Activated T-helper 17 cell treated with anti-CD3 and anti-CD28 coated beads, Interleukin-2, amount 50 U/mL, for 72 hours (primary cell): ENCODE measurements around the gene DCAKD. TPM values are rescaled to one million over a fixed set of nuclear protein-coding genes. Genes with fewer than 3 reads are reported as not detected.

Experiments used
- ATAC-seq: fragments of 150-1000 bp; cut with Tn5 transposase; replicated peaks from 2 replicates; pipeline ENCODE4 v1.10.0; 2021; ENCODE audit warnings: mild to moderate bottlenecking, moderate library complexity
- H3K27ac Mint-ChIP-seq: one replicate; pipeline ENCODE4 v1.8.0; 2022; ENCODE audit warnings: mixed read lengths
- H3K27me3 Mint-ChIP-seq: one replicate; pipeline ENCODE4 v1.8.0; 2022; ENCODE audit warnings: mixed read lengths
- H3K36me3 Mint-ChIP-seq: one replicate; pipeline ENCODE4 v1.8.0; 2022; ENCODE audit warnings: low read depth, mild to moderate bottlenecking, mixed read lengths
- H3K4me1 Mint-ChIP-seq: one replicate; pipeline ENCODE4 v1.8.0; 2022; ENCODE audit warnings: mixed read lengths
- H3K4me3 Mint-ChIP-seq: one replicate; pipeline ENCODE4 v1.8.0; 2022; ENCODE audit warnings: mild to moderate bottlenecking, mixed read lengths
- H3K9me3 Mint-ChIP-seq: one replicate; pipeline ENCODE4 v1.8.0; 2022; ENCODE audit warnings: mixed read lengths
- total RNA-seq, 2 donors: library from RNA; stranded (reverse); gene quantifications; one replicate each; pipeline ENCODE4 v1.2.3, GENCODE V29; 2022

The DCAKD gene
- total RNA-seq, 2 donors from 2014 or later, result 36.5 to 36.6 TPM

DNA sequence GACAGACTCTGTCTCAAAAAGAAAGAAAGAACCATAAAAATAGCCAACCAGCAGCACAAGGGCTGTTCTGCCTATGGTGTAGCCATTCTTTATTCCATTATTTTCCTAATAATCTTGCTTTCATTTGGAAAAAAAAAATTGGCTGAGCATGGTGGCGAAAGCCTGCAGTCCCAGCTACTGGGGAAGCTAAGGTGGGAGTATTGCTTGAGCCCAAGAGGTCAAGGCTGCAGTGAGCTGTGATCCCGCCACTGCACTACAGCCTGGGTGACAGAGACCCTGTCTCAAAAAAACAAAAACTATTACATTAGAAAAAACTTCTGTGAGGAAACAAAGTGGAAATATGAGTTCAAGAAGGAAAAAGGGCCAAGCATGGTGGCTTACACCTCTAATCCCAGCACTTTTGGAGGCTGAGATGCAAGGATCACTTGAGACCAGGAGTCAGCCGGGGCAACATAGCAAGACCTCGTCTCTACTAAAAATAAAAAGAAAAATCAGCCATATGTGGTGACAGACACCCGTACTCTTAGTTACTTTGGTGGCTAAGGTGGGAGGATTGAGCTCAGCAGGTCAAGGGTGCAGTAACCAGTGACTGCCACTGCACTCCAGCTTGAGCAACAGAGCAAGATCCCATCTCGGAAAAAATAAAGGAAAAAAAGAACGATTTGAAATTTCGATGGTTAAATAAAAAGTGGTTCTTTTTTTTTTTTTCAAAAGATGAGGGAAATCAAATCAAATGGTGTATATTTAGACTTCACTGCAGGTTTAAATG is 2.5 kb downstream of the DCAKD start:
- ATAC-seq, result no peak
- Mint-ChIP-seq H3K4me3 (peak overlapping the region; percentile 86), H3K4me1 (peaks cover 8% of the 10 kb centered on the region), H3K27ac (no peak overlapping the region), H3K27me3 (no peaks in the 10 kb centered on the region), H3K9me3 (no peaks in the 10 kb centered on the region), H3K36me3 (peaks cover 31% of the 10 kb centered on the region)

DNA sequence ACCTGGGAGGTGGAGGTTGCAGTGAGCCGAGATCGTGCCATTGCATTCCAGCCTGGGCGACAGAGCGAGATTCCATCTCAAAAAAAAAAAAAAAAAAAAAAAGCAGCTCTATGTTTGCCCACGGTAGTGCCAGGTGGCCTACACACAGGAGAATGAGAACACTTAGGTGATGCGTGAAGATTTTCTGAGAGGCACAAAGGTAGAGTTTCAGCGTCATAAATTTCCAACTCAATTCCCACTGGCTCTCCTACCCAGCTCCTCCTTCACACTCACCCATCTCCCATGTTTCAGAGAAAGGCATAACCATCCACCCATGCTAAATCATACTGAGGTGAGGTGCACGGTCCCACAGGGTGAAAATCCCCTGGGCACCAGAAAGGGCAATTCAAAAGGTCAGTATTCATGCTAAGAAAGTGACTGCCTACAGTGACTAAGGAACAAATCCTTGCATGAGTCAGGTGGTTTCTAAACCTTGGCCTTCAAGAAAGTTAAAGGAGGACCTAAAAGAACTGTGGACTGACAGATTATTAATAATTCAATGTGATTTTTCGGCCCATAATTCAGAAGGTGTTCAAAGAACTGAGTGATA is 4.8 kb downstream of the DCAKD start:
- peak overlapping the region; percentile 19 for H3K4me3 Mint-ChIP-seq
- H3K4me1 Mint-ChIP-seq, result peaks cover 18% of the 10 kb centered on the region
- peak; percentile 39 for ATAC-seq
- H3K9me3 Mint-ChIP-seq, result no peaks in the 10 kb centered on the region
- no peaks in the 10 kb centered on the region for H3K27me3 Mint-ChIP-seq
- H3K27ac Mint-ChIP-seq, result peak overlapping the region; percentile 43
- H3K36me3 Mint-ChIP-seq, result peaks cover 37% of the 10 kb centered on the region

DNA sequence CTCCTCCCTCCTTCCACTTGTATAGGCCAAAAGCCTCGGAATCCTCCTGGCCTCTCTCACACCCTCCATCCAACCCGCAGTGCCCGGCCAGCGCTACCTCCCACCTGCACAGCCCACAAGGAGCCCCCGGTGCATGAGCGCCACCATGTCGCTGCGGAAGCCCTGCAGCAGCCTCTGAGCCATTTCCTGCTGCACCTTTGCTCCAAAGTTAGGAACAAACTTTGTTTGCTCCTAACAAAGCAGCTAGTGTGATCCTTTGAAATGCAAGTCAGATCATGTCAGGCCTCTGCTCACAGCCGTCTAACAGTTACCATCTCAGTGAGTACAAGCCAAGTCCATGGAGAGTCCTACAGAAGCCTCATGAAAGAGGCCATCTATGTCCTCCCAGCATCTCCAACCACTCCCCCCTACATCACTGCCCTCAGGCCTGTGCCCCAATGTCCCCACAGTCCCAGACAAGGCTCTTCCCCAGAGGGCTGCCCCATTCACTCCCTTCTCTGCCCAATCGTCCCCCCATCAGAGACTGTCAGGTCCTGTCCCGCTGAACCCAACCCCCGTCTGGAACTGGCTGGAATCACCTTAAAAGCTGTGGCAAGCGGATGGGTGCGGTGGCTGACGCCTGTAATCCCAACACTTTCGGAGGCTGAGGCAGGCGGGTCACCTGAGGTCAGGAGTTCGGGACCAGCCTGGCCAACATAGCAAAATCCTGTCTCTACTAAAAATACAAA is 7.5 kb downstream of the DCAKD start:
- Mint-ChIP-seq H3K36me3 (peaks cover 23% of the 10 kb centered on the region), H3K9me3 (no peaks in the 10 kb centered on the region), H3K27me3 (no peaks in the 10 kb centered on the region), H3K27ac (peak overlapping the region; percentile 17), H3K4me1 (peaks cover 18% of the 10 kb centered on the region), H3K4me3 (no peak overlapping the region)
- no peak for ATAC-seq

DNA sequence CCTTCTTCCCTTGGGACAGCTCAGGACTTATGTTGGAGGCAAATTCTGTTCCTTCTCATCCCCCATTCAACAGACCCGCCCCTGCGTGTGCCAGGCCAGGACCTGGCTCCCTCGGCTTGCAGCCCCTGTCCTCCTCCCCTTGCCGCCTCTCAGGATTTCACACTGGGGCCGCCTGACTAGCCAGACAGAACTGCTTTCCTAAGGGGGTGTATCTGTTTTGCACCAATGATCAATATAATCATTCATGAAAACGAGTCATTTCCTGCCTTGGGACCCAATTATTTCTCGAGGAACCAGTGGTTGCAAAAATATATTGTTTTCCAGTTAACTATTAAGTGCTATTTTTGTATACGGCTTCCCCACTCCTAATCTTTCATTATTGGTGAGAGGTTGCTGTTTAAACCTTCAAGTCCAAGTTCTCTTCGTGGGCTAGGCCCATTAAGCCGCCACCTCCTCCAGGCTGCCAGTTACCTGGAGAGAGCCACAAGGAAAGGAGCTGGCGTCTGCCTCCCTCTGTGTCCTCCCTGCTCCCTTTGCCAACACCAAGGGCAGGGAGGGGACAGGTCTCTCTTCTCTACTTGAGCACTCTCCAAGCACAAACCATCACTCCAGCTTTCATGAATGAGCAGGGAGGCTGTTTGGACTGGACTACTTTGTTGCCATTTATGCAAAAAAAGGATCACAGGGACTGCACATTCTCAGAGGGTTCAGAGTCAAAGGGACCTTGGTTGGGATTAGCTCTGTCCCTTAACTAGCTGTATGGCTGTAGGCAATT is 8.9 kb downstream of the DCAKD start:
- Mint-ChIP-seq H3K27me3 (no peaks in the 10 kb centered on the region), H3K36me3 (peaks cover 20% of the 10 kb centered on the region), H3K9me3 (no peaks in the 10 kb centered on the region), H3K4me1 (peaks cover 18% of the 10 kb centered on the region), H3K27ac (no peak overlapping the region), H3K4me3 (no peak overlapping the region)
- no peak for ATAC-seq

DNA sequence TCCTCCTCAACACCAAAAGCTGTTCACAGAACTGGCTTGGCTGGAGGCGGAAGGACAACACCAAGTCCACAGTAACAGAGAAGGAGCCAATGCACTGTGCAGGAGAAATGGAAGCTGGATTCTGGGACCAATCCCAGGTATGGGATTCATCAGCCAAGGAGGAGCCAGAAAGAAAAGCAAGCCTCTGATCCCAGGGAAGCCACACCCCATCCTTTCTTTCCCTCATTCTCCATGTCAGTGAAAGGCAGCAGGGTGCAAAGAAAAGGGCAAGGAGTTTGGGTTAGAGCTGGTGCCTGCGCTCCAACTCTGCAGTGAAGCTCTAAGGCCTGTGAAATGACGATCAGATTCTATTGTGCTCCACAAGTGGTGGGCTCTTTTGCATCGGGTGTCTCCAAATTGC is 11.0 kb downstream of the DCAKD start:
- Mint-ChIP-seq H3K4me1 (peaks cover 14% of the 10 kb centered on the region), H3K4me3 (no peak overlapping the region), H3K27ac (no peak overlapping the region), H3K36me3 (peaks cover 12% of the 10 kb centered on the region), H3K9me3 (no peaks in the 10 kb centered on the region), H3K27me3 (no peaks in the 10 kb centered on the region)
- no peak for ATAC-seq

DNA sequence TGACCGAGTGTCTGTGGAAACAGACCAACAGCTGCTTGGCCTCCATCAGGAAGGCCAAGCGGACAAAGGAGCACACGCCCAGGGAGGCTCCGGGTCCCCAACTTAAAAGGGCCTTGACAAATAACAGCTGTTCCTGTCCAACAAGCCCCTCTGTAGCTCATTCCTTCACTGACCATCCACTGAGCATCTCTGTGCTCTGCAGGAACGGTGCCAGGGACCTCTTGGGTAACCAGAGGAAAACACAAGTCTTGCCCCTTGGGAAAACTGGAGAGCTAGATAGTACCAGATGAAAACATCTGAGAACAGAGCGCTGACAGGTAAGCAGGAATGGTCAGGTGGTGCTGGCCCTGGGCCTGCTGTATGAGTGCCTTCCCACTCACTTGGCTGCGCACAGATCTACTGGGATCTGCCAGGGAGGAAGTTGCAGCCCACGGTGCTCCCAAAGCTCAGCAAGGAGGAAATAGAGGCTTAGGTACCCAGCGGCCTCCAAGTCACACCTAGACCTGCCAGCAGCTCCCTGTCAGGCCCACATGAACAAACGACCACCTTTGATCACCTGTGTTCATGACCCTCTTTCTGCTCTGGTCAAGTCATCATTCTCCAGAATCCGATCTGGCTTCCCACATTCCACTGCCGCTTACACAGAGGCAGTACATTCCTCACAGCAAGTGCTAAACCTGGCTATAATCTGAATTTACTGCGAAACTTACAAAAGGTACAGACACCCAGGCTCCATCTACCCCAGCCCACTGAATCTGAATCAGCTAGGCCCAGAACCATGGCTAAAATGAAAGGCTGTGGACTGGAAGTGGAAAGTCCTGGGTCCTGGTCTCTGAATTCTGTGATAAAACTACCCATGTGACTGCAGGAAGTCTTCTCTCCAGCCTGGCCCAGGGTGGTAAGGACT is 12.5 kb downstream of the DCAKD start:
- no peak overlapping the region for H3K4me3 Mint-ChIP-seq
- H3K4me1 Mint-ChIP-seq, result peaks cover 10% of the 10 kb centered on the region
- peaks cover 24% of the 10 kb centered on the region for H3K36me3 Mint-ChIP-seq
- no peak for ATAC-seq
- no peaks in the 10 kb centered on the region for H3K27me3 Mint-ChIP-seq
- no peak overlapping the region for H3K27ac Mint-ChIP-seq
- H3K9me3 Mint-ChIP-seq, result no peaks in the 10 kb centered on the region

DNA sequence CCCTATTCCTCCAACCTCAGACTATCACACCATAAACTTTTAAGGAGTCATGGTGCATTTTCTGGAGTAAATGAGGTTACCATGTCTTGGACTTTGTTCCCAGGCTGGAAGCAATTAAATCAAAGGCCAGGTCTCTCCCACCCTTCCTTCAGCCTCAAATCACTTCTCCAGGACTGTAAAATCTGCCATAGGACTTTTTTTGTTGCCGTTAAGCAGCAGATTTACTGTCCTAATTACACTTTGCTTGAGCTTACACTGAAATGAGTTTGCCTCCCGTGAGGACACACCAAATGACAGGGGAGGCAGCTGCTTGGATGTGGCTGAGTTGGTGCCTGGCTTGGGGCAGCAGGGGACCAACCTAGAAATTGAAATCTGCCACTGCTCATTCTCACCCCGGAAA is 14.7 kb downstream of the DCAKD start:
- H3K4me3 Mint-ChIP-seq, result no peak overlapping the region

DNA sequence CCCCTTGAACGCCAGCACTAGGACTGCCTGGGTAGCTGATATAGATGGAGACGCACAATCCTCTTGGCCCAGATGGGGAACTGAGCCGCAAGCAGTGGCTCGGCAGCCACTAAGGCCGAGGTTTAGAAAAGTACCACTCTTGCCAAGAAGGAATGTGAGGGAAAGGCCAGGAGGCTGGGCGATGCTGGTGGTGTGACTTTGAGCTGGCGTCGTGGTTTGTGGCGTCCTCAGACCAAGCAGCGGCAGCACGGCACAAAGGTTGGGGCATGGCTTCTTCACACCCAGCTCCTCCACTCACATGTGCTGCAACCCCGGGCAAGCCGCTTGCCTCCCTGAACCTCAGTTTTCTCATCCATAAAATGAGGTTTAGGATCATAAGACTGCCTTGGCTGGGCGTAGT is 15.6 kb downstream of the DCAKD start:
- no peak for ATAC-seq
- Mint-ChIP-seq H3K27me3 (no peaks in the 10 kb centered on the region), H3K4me3 (no peak overlapping the region), H3K36me3 (peaks cover 45% of the 10 kb centered on the region), H3K9me3 (no peaks in the 10 kb centered on the region), H3K27ac (no peak overlapping the region), H3K4me1 (no peaks in the 10 kb centered on the region)

More for the DNA sequence above, 14.7 kb downstream of the DCAKD start:
- no peaks in the 10 kb centered on the region for H3K4me1 Mint-ChIP-seq
- no peak for ATAC-seq
- H3K36me3 Mint-ChIP-seq, result peaks cover 40% of the 10 kb centered on the region
- no peak overlapping the region for H3K27ac Mint-ChIP-seq
- H3K27me3 Mint-ChIP-seq, result no peaks in the 10 kb centered on the region
- H3K9me3 Mint-ChIP-seq, result no peaks in the 10 kb centered on the region

DNA sequence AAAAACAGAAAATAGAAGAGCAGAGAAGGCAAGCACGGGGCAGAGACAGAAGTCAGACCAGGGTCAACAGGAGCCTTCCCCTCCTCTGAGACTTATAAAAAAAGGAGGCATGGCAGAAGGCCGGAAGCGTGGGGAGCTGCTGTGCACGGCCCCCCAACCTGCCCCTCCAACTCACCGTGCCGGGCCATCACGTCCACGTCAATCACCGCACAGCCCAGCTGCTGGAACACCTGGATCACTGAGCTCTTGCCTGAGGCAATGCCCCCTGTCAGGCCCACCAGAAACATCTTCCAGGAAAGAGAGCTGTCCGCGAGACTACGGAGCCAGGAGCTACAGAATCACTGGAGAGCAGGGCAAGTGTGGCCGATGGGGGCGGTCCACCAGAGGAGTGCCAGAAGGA is 16.8 kb downstream of the DCAKD start:
- no peak overlapping the region for H3K27ac Mint-ChIP-seq

DNA sequence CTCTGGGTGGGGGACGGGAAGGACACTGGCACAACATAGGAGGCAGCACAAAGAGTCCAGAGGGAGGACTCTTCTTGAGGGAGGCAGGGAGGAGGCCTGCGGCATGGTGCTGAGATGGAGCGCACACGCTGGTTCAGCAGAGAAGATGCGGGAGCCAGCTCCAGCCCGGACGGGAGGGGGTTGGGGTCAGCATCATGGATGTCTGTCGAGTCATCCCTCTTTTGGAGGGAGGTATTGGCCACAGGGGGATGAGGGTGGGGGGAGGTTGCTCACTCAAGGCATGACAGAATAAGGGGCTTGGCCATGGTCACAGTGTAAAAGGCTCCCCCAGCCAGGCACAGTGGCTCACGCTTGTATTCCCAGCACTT is 19.3 kb downstream of the DCAKD start:
- H3K4me3 Mint-ChIP-seq, result no peak overlapping the region
- H3K36me3 Mint-ChIP-seq, result peaks cover 70% of the 10 kb centered on the region
- H3K27ac Mint-ChIP-seq, result no peak overlapping the region
- no peak for ATAC-seq
- H3K27me3 Mint-ChIP-seq, result no peaks in the 10 kb centered on the region
- no peaks in the 10 kb centered on the region for H3K9me3 Mint-ChIP-seq
- no peaks in the 10 kb centered on the region for H3K4me1 Mint-ChIP-seq

More for the DNA sequence above, 16.8 kb downstream of the DCAKD start:
- H3K4me1 Mint-ChIP-seq, result no peaks in the 10 kb centered on the region
- no peak overlapping the region for H3K4me3 Mint-ChIP-seq
- peaks cover 58% of the 10 kb centered on the region for H3K36me3 Mint-ChIP-seq
- H3K27me3 Mint-ChIP-seq, result no peaks in the 10 kb centered on the region
- no peaks in the 10 kb centered on the region for H3K9me3 Mint-ChIP-seq
- no peak for ATAC-seq

DNA sequence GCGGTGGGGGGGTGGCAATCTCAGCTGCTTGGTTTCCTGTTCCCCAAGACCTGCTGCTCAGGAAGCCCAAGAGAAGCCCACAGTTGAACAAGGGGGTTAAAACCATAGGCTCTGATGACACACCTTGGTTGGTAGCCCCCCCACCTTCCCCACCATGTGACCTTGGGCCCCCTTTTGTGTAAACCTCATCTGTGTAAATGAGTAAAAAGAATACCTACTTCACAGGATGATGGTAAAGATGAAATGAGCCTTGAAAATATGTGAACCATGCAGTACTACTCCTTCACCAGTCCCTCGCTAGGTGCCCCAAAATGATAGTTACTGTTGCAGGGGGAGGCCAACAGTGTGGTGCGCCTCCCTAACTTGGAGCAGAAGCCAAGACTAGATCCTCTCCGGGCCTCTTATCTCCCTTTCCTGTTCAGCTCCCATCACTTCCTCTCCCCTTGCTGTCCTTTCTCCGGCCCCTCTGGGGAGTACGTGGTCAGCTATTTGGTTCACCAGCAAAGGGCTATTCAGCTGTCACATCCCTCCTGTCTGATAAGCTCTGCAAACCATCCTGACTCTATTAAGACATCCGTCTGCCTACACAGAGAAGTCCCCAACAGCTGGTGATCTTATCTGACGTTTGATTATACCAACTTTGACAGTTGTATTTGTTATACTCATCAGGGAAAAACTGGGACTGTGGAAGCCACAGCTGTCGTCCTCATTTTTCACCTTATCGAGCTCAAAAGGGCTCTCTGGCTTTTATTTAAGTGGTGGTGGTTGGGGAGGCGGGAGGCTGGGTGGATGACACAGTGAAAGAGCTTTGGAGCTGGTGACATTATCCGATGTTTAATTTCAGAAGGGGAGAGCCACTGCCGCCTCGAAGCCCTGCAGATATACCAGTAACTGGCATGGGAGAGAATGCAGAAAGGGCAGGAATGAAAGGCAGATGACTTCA is 19.9 kb downstream of the DCAKD start:
- Mint-ChIP-seq H3K4me1 (no peaks in the 10 kb centered on the region), H3K27ac (no peak overlapping the region), H3K36me3 (peaks cover 73% of the 10 kb centered on the region), H3K4me3 (no peak overlapping the region), H3K9me3 (no peaks in the 10 kb centered on the region), H3K27me3 (no peaks in the 10 kb centered on the region)
- ATAC-seq, result no peak

DNA sequence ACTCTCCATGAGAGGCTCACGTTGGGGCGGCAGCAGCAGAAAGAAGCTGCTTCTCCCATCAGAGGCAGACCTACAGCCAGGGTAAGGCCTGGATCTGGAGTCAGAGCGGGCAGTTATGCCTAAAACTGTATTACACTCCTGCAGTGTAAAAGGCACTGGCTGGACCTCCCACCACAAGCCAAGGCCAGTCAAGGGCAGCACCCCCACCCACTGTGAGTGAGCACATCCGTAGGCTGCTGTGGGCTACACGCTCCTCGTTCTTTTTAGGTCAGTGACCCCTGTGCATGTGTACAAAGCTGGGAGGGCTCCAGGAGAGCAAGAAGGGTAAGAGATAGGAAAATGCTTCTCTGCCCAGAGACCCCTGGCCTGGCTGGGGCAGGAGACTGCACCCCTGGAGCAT is 20.7 kb downstream of the DCAKD start:
- Mint-ChIP-seq H3K27me3 (no peaks in the 10 kb centered on the region), H3K4me1 (no peaks in the 10 kb centered on the region), H3K36me3 (peaks cover 70% of the 10 kb centered on the region), H3K9me3 (no peaks in the 10 kb centered on the region), H3K27ac (no peak overlapping the region), H3K4me3 (no peak overlapping the region)
- no peak for ATAC-seq
